Activated CD4-positive, CD25-positive, alpha-beta regulatory T cell (primary cell): Measurements from ENCODE around the gene FAM13A.
"Not testable (repeated sequence)": the region's sequence is repeated elsewhere in the genome, so short reads cannot be mapped to it uniquely, and the experiment has no call there.

ENCODE experiments used
- DNase-seq, 4 experiments: peaks; one replicate each; lab custom pipeline; 2025; lab: John Stamatoyannopoulos, UW

Gene FAM13A

DNA sequence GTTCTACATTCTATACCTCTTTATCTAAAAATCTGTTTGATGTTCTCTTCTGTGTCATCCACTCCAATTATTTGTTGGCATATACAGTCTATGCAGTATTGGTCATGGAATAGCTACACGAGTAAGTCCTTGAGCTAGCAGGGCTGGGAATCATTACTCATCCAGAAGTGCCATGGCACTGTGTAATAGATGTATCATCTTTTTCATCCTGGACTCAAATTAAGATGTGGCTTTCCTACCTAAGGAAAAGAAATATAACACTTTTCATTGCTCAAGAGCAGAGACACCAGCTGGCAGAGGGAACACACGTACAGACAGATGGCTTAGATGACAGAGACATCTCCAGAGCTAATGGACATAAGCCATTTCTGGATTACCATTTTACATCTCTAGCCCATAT is 159.8 kb downstream of the FAM13A start:
- DNase-seq = no peak

GRCh38 chr4:88893961-88894360 is 163.0 kb downstream of the FAM13A start:
- no peak for DNase-seq

DNA sequence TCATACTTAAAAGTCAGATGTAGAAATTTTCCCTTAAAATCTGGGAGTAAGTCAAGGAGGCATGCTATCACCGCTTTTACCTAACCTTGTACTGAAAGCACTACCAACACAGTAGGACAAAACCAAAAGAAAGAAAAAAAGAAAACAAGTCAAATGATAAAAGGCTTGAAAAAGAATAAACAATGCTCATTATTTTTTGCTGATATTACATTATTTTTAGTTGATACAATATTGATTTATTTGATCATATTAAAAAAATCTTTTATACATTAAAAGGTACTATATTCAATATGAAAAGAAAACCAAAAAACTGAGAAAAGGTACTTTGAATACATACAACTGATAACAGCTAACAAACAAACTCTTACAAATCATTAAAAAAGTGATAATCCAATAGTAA is 164.3 kb downstream of the FAM13A start:
- DNase-seq = no peak

GRCh38 chr4:88891636-88892035 is 165.3 kb downstream of the FAM13A start:
- DNase-seq = no peak

GRCh38 chr4:88887409-88887808 is 169.6 kb downstream of the FAM13A start:
- not testable (repeated sequence) for DNase-seq

DNA sequence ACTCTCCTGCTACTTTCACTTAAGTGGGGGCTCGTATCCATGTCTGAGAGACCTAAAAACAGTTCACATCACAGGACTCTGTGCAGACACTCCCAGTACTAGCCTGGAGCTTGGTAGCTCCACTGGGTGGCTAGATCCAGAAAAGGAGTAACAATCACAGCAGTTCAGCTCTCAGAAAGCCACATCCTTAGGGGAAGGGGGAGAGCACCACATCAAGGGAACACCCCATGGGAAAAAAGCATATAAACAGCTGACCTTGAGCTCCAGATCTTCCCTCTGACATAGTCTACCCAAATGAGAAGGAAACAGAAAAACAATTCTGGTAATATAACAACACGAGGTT is 175.8 kb downstream of the FAM13A start:
- DNase-seq = no peak

DNA sequence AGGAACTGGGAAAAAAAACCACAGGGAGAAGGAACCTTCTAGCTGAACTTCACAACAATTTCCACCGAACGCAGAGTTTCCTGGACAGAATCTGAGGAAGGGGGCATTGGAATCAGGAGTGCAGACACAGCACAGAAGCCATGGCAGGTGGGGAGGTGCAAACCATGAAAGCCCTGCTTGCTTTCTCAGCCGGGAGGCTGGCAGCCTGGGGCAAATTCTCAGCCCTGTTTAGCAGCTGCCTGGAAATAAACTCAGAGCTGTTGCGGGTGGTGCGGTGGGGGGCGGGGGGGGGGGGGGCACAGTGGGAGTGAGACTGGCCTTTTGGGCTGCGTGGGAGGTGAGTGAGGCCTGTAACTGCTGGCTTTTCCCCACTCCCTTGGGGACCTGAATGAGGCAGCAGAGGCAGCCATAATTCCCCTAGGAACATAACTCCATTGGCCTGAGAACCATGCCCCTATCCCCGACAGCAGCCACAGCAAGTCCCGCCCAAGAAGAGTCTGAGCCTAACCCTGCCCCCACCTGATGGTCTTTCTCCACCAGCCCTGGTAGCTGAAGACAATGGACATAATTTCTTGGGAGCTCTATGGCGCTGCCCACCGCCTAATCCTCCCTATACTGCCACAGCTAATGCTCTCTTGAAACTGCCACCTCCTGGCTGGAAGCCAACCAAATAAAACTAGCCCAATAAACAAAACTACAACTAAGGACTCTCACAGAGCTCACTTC is 176.3 kb downstream of the FAM13A start:
- DNase-seq = no peak

GRCh38 chr4:88879991-88880390 is 177.0 kb downstream of the FAM13A start:
- no peak for DNase-seq

GRCh38 chr4:88878642-88879041 is 178.3 kb downstream of the FAM13A start:
- DNase-seq = no peak

DNA sequence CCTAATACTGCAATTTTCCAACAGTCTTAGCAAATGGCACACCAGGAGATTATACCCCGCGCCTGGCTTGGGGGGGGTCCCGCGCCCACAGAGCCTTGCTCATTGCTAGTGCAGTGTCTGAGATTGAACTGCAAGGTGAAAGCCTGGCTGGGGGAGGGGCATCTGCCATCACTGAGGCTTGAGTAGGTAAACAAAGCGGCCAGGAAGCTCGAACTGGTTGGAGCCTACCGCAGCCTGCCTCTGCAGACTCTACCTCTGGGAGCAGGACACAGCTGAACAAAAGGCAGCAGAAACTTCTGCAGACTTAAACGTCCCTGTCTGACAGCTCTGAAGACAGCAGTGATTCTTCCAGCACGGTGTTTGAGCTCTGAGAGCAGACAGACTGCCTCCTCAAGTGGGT is 186.6 kb downstream of the FAM13A start:
- DNase-seq = no peak

DNA sequence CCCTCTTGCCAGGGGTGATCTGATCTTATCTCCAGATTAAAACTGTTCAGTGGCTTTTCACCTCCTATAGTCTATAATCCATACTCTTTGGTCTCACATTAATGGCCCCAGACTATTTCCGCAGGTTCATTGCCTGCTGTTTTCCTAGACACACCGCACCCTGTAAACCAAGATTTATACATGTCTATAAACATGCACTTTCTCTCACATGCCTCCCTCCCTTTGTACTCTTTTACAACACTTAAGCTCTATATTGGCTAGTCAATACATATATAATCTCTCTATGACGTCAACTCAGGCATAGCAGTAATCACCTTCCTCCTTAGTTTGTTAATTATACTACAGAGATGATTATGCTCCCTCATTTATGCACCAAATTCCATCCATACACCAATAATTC is 188.5 kb downstream of the FAM13A start:
- no peak for DNase-seq

- DNase-seq = no peak
These were observed 190.0 kb downstream of the FAM13A start for GRCh38 chr4:88866862-88867550.

- no peak for DNase-seq
These were observed 191.5 kb downstream of the FAM13A start for GRCh38 chr4:88865466-88865865.

- no peak for DNase-seq
These were observed 191.9 kb downstream of the FAM13A start for GRCh38 chr4:88865046-88865445.

DNA sequence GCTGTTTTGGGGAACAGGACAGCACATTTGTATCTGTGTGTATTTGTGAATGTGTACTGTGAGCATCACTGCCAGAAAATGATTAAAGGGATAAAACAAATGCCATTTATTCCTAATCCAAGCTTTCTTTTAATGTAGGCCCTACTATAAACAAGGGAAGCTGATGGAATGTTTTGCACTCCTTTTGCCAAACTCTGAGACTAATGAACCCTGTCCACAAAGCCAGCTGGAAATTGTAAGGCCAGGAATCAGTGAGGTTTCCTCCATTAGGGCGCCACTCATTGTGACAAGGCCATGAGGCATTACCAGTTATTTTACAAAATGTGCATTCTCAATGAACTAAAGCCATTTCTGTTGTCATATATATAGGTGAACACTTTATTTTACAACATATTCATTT is 196.4 kb downstream of the FAM13A start:
- DNase-seq = no peak

- DNase-seq = no peak
These were observed 197.7 kb downstream of the FAM13A start for GRCh38 chr4:88859191-88859812.

DNA sequence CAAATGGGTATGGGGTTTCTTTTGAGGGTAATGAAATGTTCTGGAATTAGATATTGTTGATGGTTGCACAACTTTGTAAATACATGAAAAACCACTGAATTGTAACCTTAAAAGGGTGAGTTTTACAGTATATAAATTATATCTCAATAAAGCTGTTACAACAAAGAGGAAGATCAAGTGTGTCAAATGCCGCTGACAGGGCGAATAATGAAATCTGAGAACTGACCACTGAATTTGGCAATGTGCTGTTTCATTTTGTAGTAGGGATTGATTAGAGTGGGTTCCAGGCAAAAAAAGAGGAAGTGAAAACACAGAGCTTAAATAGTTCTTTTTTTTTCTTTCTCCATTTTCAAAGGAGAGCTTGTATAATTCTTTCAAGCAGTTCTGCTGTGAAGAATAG is 198.2 kb downstream of the FAM13A start:
- no peak for DNase-seq

DNA sequence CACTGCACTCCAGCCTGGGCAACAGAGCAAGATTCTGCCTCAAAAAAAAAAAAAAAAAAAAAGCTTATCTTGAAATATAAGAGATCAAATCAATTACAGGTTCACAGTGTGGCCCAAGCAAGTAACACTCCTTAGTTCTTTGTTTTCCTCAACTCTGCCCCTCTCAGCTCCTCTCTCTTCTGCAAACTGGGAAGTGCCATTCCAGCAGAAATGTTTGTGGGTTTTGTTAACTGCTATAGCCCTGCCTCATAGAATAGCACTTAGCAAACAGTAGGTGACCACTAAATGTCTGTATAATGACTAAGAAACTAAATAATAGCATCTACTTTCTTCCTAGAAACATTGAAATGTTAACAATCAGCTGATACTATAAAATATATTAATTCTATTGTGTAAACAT is 199.4 kb downstream of the FAM13A start:
- DNase-seq = no peak

GRCh38 chr4:88854481-88854880 is 202.5 kb downstream of the FAM13A start:
- DNase-seq = no peak

GRCh38 chr4:88853583-88853982 is 203.4 kb downstream of the FAM13A start:
- DNase-seq = not testable (repeated sequence)

GRCh38 chr4:88846206-88846790 is 210.7 kb downstream of the FAM13A start:
- no peak for DNase-seq

DNA sequence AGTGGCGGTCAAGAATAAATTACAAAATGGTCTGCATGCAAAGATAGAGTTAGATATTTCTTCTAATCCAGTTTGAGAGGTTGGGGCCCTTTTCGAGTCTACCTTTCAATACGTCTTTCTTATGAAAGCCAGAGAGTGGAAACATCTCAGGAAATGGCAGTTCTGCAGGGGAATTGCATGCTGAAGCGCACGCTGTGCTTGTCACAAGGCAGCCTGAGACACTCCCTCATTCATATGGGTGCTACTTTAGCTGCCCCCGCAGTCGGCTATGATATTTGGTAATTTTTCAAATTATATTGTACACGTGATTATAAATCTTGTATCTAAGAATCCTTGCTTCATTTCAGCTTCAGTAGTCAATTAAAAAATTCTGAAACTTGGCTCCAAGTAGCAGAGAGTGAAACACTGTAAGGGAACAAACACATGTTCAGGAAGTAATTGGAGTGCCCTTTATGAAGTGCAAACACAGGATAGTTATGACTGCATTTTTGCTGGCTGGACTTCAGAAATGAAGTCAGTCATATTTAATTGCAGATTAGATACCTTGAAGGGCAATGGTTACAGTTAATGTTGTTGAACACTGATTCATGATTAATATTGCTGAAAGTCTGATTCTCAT is 213.8 kb downstream of the FAM13A start:
- DNase-seq = no peak

DNA sequence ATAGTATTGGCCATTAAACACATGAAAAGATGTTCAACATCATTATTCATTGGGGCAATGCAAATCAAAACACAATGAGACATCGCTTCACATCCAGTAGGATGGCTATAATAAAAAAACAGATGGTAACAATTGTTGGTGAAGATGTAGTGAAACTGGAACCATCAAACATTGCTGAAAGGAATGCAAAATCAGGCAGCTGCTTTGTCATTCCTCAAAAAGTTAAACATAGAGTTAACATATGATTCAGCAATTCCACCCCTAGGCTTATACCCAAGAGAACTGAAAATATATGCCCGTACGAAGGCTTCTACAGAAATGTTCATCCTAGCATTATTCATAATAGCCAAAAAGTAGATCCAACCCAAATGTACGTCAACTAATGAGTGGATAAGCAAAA is 215.3 kb downstream of the FAM13A start:
- DNase-seq = no peak
